ENCODE measurements around the gene SVEP1.
"Not testable (repeated sequence)": the region's sequence is repeated elsewhere in the genome, so short reads cannot be mapped to it uniquely, and the experiment has no call there.

The SVEP1 gene

GRCh38 chr9:110579034-110579861 is at the start of gene SVEP1:
SVEP1 (minus strand) TSS chr9:110579741; CDS start chr9:110579543, 198 bp downstream.
- in situ Hi-C loops (cut with MboI; ENCODE audit: low sequenced_read_pairs): loop anchor here (25.0 kb wide), 1 partner anchor 392 kb away; no protein-coding TSS in a partner anchor
- no peak within 1 kb of the TSS for H3K4me3 ChIP-seq
- no peaks in the 10 kb centered on the region for H3K4me1 ChIP-seq
- no peaks in the 10 kb centered on the region for H3K9me3 ChIP-seq
- DNase-seq (ENCODE audit: low spot score in 2 of 2): peak in 1 of 2 experiments; percentile 7
- H3K27me3 ChIP-seq (ENCODE audit: low read depth): peaks cover 42% of the 10 kb centered on the region
- H3K36me3 ChIP-seq (replicated peaks): no peaks in the 10 kb centered on the region

GRCh38 chr9:110626101-110626829 is 46.7 kb upstream of the SVEP1 start:
- no peak overlapping the region for H3K4me3 ChIP-seq

GRCh38 chr9:110623462-110624025 is 44.0 kb upstream of the SVEP1 start:
- H3K4me1 ChIP-seq: no peaks in the 10 kb centered on the region
- H3K4me3 ChIP-seq: no peak overlapping the region
- DNase-seq (ENCODE audit: low spot score in 2 of 2): peak; percentile 50 to 57
- no peaks in the 10 kb centered on the region for H3K27me3 ChIP-seq (ENCODE audit: low read depth)
- in situ Hi-C loops (cut with MboI; ENCODE audit: low sequenced_read_pairs): no loop called here
- no peaks in the 10 kb centered on the region for H3K36me3 ChIP-seq (replicated peaks)
- no peaks in the 10 kb centered on the region for H3K9me3 ChIP-seq

More at GRCh38 chr9:110626101-110626829, 46.7 kb upstream of the SVEP1 start:
- H3K9me3 ChIP-seq: no peaks in the 10 kb centered on the region
- no peak for DNase-seq (ENCODE audit: low spot score in 2 of 2)
- in situ Hi-C loops (cut with MboI; ENCODE audit: low sequenced_read_pairs): loop anchor here (25.0 kb wide), 1 partner anchor 661 kb away; no protein-coding TSS in a partner anchor
- no peaks in the 10 kb centered on the region for H3K4me1 ChIP-seq
- H3K36me3 ChIP-seq (replicated peaks): no peaks in the 10 kb centered on the region
- H3K27me3 ChIP-seq (ENCODE audit: low read depth): no peaks in the 10 kb centered on the region

GRCh38 chr9:110622368-110622767 is 42.8 kb upstream of the SVEP1 start:
- Histone ChIP-seq H3K9me3 (no peaks in the 10 kb centered on the region), H3K36me3 (replicated peaks) (no peaks in the 10 kb centered on the region), H3K27me3 (ENCODE audit: low read depth) (no peaks in the 10 kb centered on the region), H3K4me3 (no peak overlapping the region), H3K4me1 (no peaks in the 10 kb centered on the region)
- in situ Hi-C loops (cut with MboI; ENCODE audit: low sequenced_read_pairs): no loop called here
- DNase-seq (ENCODE audit: low spot score in 2 of 2): no peak

- in situ Hi-C loops (cut with MboI; ENCODE audit: low sequenced_read_pairs): no loop called here
- Histone ChIP-seq H3K9me3 (no peaks in the 10 kb centered on the region), H3K4me3 (no peak overlapping the region), H3K27me3 (ENCODE audit: low read depth) (no peaks in the 10 kb centered on the region), H3K4me1 (no peaks in the 10 kb centered on the region), H3K36me3 (replicated peaks) (no peaks in the 10 kb centered on the region)
- no peak for DNase-seq (ENCODE audit: low spot score in 2 of 2)
These were observed 41.2 kb upstream of the SVEP1 start for GRCh38 chr9:110620726-110621125.

GRCh38 chr9:110619831-110620230 is 40.3 kb upstream of the SVEP1 start:
- no peak for DNase-seq (ENCODE audit: low spot score in 2 of 2)
- Histone ChIP-seq H3K36me3 (replicated peaks) (no peaks in the 10 kb centered on the region), H3K9me3 (no peaks in the 10 kb centered on the region), H3K4me1 (no peaks in the 10 kb centered on the region), H3K4me3 (no peak overlapping the region), H3K27me3 (ENCODE audit: low read depth) (no peaks in the 10 kb centered on the region)
- in situ Hi-C loops (cut with MboI; ENCODE audit: low sequenced_read_pairs): no loop called here

GRCh38 chr9:110615498-110615897 is 36.0 kb upstream of the SVEP1 start:
- H3K9me3 ChIP-seq: no peaks in the 10 kb centered on the region
- H3K36me3 ChIP-seq (replicated peaks): no peaks in the 10 kb centered on the region
- no peak for DNase-seq (ENCODE audit: low spot score in 2 of 2)
- in situ Hi-C loops (cut with MboI; ENCODE audit: low sequenced_read_pairs): no loop called here
- no peaks in the 10 kb centered on the region for H3K27me3 ChIP-seq (ENCODE audit: low read depth)
- H3K4me1 ChIP-seq: no peaks in the 10 kb centered on the region
- no peak overlapping the region for H3K4me3 ChIP-seq

DNA sequence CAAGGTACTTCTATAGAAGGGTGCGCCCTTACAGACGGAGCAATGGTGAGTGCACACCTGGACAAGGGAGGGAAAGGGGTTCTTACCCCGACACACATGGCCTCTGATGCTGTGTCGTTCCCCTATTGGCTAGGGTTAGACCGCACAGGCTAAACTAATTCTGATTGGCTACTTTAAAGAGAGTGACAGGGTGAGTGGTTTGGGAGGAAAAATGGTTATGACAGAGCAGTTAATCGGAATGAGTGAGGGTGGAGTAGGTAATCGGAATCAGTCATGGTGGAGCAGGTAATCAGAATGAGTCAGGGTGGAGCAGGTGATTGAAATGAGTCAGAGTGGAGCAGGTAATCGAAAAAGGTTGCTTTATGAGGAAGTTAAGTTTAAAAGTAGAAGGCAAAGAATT is 35.0 kb upstream of the SVEP1 start:
- H3K9me3 ChIP-seq; H3K36me3 ChIP-seq (replicated peaks); H3K4me3 ChIP-seq; H3K4me1 ChIP-seq; H3K27me3 ChIP-seq (ENCODE audit: low read depth); in situ Hi-C loops (cut with MboI; ENCODE audit: low sequenced_read_pairs); DNase-seq (ENCODE audit: low spot score in 2 of 2): not testable (repeated sequence)

- DNase-seq (ENCODE audit: low spot score in 2 of 2): no peak
- no peaks in the 10 kb centered on the region for H3K9me3 ChIP-seq
- H3K36me3 ChIP-seq (replicated peaks): no peaks in the 10 kb centered on the region
- H3K27me3 ChIP-seq (ENCODE audit: low read depth): no peaks in the 10 kb centered on the region
- H3K4me1 ChIP-seq: no peaks in the 10 kb centered on the region
- in situ Hi-C loops (cut with MboI; ENCODE audit: low sequenced_read_pairs): no loop called here
- no peak overlapping the region for H3K4me3 ChIP-seq
These were observed 26.7 kb upstream of the SVEP1 start for GRCh38 chr9:110606179-110606790.

DNA sequence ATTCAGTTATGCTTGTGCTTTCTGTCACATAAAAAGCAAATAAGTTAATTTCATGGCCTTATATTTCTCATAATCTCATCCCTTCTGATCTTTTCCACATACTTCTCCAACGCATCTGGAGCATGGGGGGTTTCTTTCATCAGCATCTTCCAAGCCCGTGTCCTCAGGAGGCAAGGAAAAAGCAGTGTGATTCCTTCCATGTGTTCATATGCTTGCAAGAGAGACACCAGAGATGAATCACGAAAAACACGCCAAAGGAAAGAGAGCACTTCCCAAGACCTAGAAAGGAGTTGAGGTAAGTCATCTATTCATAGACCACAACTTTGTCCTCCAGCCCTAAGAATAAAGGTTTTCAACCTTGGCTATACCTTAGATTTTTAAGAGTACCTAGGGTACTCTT is 26.0 kb upstream of the SVEP1 start:
- H3K27me3 ChIP-seq (ENCODE audit: low read depth): no peaks in the 10 kb centered on the region
- no peak for DNase-seq (ENCODE audit: low spot score in 2 of 2)
- no peaks in the 10 kb centered on the region for H3K36me3 ChIP-seq (replicated peaks)
- no peak overlapping the region for H3K4me3 ChIP-seq
- no peaks in the 10 kb centered on the region for H3K4me1 ChIP-seq
- in situ Hi-C loops (cut with MboI; ENCODE audit: low sequenced_read_pairs): no loop called here
- no peaks in the 10 kb centered on the region for H3K9me3 ChIP-seq

DNA sequence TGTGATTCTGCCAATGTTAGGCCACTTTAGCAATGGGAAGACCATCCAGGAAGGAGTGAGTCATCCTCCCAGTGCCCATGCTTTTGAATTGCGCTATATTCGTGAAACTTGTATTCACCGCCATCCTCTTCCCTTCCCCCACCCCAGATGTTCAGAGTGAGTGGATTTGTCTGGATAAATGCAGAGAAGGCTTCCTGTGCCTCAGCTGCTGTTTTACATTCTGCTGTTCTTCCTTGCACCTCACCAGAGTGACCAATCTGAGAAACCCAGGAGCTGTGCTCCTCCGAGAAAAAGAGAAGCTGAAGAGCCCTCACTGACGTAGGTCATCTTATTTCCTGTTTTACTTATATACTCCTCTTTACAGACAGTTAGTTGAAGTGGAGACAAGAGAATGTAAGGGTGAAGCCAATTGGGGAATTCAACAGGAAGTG is 24.6 kb upstream of the SVEP1 start:
- no peak for DNase-seq (ENCODE audit: low spot score in 2 of 2)
- Histone ChIP-seq H3K4me1 (no peaks in the 10 kb centered on the region), H3K4me3 (no peak overlapping the region), H3K36me3 (replicated peaks) (no peaks in the 10 kb centered on the region), H3K27me3 (ENCODE audit: low read depth) (no peaks in the 10 kb centered on the region), H3K9me3 (no peaks in the 10 kb centered on the region)
- in situ Hi-C loops (cut with MboI; ENCODE audit: low sequenced_read_pairs): no loop called here

GRCh38 chr9:110602281-110602680 is 22.7 kb upstream of the SVEP1 start:
- Histone ChIP-seq H3K4me1 (no peaks in the 10 kb centered on the region), H3K4me3 (no peak overlapping the region), H3K27me3 (ENCODE audit: low read depth) (no peaks in the 10 kb centered on the region), H3K9me3 (no peaks in the 10 kb centered on the region), H3K36me3 (replicated peaks) (no peaks in the 10 kb centered on the region)
- in situ Hi-C loops (cut with MboI; ENCODE audit: low sequenced_read_pairs): no loop called here
- DNase-seq (ENCODE audit: low spot score in 2 of 2): no peak

- Histone ChIP-seq H3K27me3 (ENCODE audit: low read depth) (no peaks in the 10 kb centered on the region), H3K4me1 (no peaks in the 10 kb centered on the region), H3K36me3 (replicated peaks) (no peaks in the 10 kb centered on the region), H3K9me3 (no peaks in the 10 kb centered on the region), H3K4me3 (no peak overlapping the region)
- DNase-seq (ENCODE audit: low spot score in 2 of 2): no peak
- in situ Hi-C loops (cut with MboI; ENCODE audit: low sequenced_read_pairs): no loop called here
These were observed 21.6 kb upstream of the SVEP1 start for GRCh38 chr9:110601098-110601497.

Measured in HAP-1 (cell line).